Tibial artery (tissue), 4 donors: ENCODE results near the gene CDC16.

Source experiments
- DNase-seq, 2 donors: peaks; one replicate each; pipeline ENCODE4 v3.0.0-alpha.2; 2019
- H3K27ac ChIP-seq, 2 donors: fragments of 200-600 bp; sonication (generic) in 1 of 2; 1 replicate in 1 of 2; 2 replicates in 1 of 2; pipeline ENCODE4 v1.5.1; 2018 to 2019; ENCODE audit warnings: mild to moderate bottlenecking in 1 of 2
- H3K27me3 ChIP-seq, 2 donors: fragments of 200-600 bp; sonication (generic) in 1 of 2; one replicate each; pipeline versions ENCODE4 v1.5.1 to v1.6.0; 2016 to 2019
- H3K36me3 ChIP-seq, 3 donors: fragments of 200-600 bp; sonication (generic) in 2 of 3; one replicate each; pipeline ENCODE4 v1.5.1; 2016 to 2019; ENCODE audit warnings: mild to moderate bottlenecking in 2 of 3
- H3K4me1 ChIP-seq, 4 donors: fragments of 200-600 bp; sonication (generic) in 2 of 4; 1 replicate in 3 of 4; 2 replicates in 1 of 4; pipeline ENCODE4 v1.5.1; 2016 to 2019
- H3K4me3 ChIP-seq, 2 donors: fragments of 200-600 bp; sonication (generic) in 1 of 2; 1 replicate in 1 of 2; 2 replicates in 1 of 2; pipeline ENCODE4 v1.5.1; 2018 to 2019; ENCODE audit warnings: mild to moderate bottlenecking in 2 of 2
- H3K9me3 ChIP-seq, 3 donors: fragments of 200-600 bp; sonication (generic) in 1 of 3; one replicate each; pipeline ENCODE4 v1.5.1; 2016 to 2019
- CTCF ChIP-seq, 2 experiments: fragments of 200-600 bp in 1 of 2; fragments of 450-650 bp in 1 of 2; IDR thresholded peaks; one replicate each; pipeline ENCODE4 v1.5.1; 2017 to 2019; ENCODE audit warnings: antibody characterized with exemption in 2 of 2, mild to moderate bottlenecking in 1 of 2, moderate library complexity in 1 of 2
- intact Hi-C: fragments of 100-400 bp; cut with DNase I; formaldehyde crosslinking; loops from one replicate; pipeline ENCODE4 v1.15.0; 2023; ENCODE audit warnings: low total_unique reads

CDC16 gene

GRCh38 chr13:114304346-114305034 is 69.8 kb downstream of the CDC16 start:
- no peaks in the 10 kb centered on the region for H3K4me1 ChIP-seq
- peaks cover 49 to 68% (median 68%) of the 10 kb centered on the region in 3 donors for H3K36me3 ChIP-seq
- DNase-seq = no peak
- H3K9me3 ChIP-seq = no peaks in the 10 kb centered on the region
- TF ChIP-seq CTCF (IDR thresholded peaks at IDR 0.05) = no peak
- intact Hi-C loops = no loop called here
- H3K4me3 ChIP-seq = no peak overlapping the region
- H3K27ac ChIP-seq = no peak overlapping the region
- no peaks in the 10 kb centered on the region for H3K27me3 ChIP-seq

DNA sequence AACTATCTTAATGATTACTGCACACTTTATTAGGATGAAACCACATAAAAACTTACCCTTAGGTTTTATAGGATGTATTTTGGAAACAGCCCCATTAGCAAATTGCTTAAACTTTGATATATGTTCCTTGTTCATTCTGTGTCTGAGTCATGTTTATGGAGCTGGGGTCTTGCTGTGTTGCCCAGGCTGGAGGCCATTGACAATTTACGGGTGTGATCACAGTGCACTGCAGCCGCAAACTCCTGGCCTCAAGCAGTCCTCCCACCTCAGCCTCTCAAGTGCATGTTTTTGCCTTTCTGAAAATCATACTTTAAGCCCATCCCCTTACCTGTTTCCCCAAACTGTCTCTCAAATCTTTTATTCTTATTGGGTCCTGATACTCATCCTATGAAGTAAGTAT is 74.4 kb downstream of the CDC16 start:
- no peak for DNase-seq
- Histone ChIP-seq H3K27me3 (no peaks in the 10 kb centered on the region), H3K27ac (no peak overlapping the region), H3K36me3 (peaks cover 23 to 24% (median 23%) of the 10 kb centered on the region in 3 donors), H3K4me3 (no peak overlapping the region), H3K9me3 (no peaks in the 10 kb centered on the region), H3K4me1 (peaks cover 0 to 6% (median 4%) of the 10 kb centered on the region in 4 donors)
- no peak for TF ChIP-seq CTCF (IDR thresholded peaks at IDR 0.05)
- intact Hi-C loops = no loop called here

- Histone ChIP-seq H3K36me3 (peaks cover 15 to 18% (median 17%) of the 10 kb centered on the region in 3 donors), H3K4me3 (no peak overlapping the region), H3K27ac (no peak overlapping the region), H3K4me1 (peaks cover 0 to 6% (median 4%) of the 10 kb centered on the region in 4 donors), H3K9me3 (no peaks in the 10 kb centered on the region), H3K27me3 (no peaks in the 10 kb centered on the region)
- no peak for TF ChIP-seq CTCF (IDR thresholded peaks at IDR 0.05)
- intact Hi-C loops = no loop called here
- no peak for DNase-seq
These were observed 75.2 kb downstream of the CDC16 start for GRCh38 chr13:114309806-114310410.

GRCh38 chr13:114310956-114311355 is 76.3 kb downstream of the CDC16 start:
- Histone ChIP-seq H3K27ac (no peak overlapping the region), H3K4me3 (no peak overlapping the region), H3K36me3 (peaks cover 10 to 12% (median 11%) of the 10 kb centered on the region in 3 donors), H3K4me1 (peaks cover 0 to 17% (median 11%) of the 10 kb centered on the region in 4 donors), H3K9me3 (no peaks in the 10 kb centered on the region), H3K27me3 (no peaks in the 10 kb centered on the region)
- no peak for DNase-seq
- intact Hi-C loops = no loop called here
- TF ChIP-seq CTCF (IDR thresholded peaks at IDR 0.05) = no peak

GRCh38 chr13:114311387-114311786 is 76.7 kb downstream of the CDC16 start:
- no peak for DNase-seq
- Histone ChIP-seq H3K36me3 (peaks cover 6 to 8% (median 7%) of the 10 kb centered on the region in 3 donors), H3K4me1 (peaks cover 0 to 21% (median 16%) of the 10 kb centered on the region in 4 donors), H3K27me3 (no peaks in the 10 kb centered on the region), H3K4me3 (no peak overlapping the region), H3K9me3 (no peaks in the 10 kb centered on the region), H3K27ac (no peak overlapping the region)
- TF ChIP-seq CTCF (IDR thresholded peaks at IDR 0.05) = no peak
- intact Hi-C loops = no loop called here
